SW 1271 (cell line): ENCODE results near the gene ENKUR.
A peak's percentile ranks its signal among the peaks of the same experiment; 100 is the strongest.
"Not testable (repeated sequence)": the region's sequence is repeated elsewhere in the genome, so short reads cannot be mapped to it uniquely, and the experiment has no call there.

Experiments
- DNase-seq, 2 experiments: peaks; one replicate each; lab custom pipeline; 2025; lab: John Stamatoyannopoulos, UW

Gene ENKUR

DNA sequence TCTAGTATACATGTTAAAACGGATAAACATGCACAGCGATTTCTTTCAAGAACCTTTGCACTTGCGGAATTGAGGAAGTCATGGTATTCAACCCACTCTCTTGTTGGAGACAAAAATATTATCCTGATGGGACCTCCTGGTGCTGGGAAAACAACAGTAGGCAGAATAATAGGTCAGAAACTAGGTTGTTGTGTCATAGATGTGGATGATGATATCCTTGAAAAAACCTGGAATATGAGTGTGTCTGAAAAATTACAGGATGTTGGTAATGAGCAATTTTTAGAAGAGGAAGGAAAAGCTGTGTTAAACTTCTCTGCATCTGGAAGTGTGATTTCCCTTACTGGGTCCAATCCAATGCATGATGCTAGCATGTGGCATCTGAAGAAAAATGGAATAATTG, 7.3 kb upstream of the ENKUR start:
- DNase-seq, result no peak

DNA sequence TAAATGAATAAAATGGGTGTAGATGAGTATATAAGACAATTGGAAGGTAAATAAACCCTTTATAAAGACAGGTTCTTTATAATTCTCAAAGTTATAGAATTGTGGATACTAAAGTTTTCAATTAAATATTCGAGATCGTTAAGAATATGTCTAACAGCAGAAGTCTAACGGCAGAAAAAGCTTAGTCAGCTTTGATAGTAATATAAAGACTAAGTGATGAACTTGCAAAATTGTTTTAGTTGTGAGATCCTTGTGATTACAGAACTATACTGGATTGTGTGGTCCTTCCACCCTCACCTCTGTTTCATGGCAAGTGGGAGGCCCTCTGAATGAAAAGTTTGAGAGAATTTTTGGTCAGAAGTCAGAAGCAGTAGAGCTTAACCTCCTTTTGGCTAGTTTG, 2.7 kb upstream of the ENKUR start:
- DNase-seq, result no peak

- no peak for DNase-seq
Measured at GRCh38 chr10:25017661-25018060, 1.7 kb upstream of the ENKUR start.

DNA sequence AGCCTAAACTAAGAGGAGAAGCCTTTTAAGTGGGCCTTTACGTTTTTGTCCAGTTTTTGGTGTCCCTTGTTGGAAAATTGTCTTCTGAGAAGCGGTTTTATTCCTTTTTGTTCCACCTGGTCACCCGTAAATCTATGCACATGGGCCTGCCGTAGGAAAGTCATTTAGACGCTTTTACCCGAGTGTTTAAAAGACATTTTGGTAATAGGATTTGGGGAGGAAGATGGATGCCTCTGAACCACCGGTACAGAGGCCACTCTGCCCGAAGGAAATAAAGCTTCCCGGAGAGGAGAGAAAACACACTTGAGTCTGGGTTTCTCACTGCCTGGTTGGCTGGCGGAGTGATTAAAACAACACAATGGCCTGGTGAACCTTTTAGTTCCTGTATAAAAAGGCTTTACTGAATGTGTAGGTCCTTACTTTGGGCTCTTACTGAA, 1.2 kb upstream of the ENKUR start:
- DNase-seq, result no peak

DNA sequence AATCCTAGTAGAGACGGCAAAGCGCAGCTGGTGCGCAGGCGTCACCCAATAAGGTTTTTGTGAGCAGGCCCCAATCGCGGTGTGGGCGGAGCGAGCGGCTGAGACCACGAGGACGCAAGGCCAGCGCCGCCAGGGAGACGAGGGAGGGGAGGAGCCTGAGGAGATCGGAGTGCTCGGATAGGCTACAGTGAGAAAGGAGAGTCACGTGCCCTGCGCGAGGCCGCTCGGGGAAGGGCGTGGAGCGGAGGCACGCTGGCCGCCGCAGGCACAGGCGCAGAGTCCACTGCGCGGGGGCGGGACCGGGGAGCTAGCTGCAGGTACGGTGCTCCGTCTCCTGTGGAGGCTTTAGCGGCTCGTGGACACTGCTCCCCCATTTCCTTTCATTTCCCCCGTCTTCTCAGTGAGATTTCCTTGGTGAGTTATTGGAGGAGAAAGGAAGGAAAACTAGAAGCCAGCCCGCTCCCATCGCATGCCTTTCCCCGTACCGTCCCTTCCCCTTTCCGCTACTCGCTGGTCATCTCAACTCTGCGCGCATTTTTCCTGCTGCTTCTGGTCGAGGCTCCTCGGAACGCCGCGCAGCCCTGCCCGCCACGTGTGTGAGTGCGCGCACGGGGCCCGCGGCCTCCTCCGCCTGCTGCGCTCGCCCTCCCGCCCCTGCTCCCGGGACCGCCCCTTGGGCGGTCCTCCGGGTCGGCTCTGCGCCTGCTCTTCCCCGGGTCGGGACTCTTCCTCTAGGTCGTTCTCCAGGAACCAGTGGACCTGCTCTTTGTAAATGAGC, 607 bp upstream of the ENKUR start, which contains the start of gene THNSL1:
THNSL1 (plus strand) TSS at position 237 of the 778 bp plus-strand sequence. CDS start 6,612 bp downstream, outside the sequence.
- DNase-seq, result peak; percentile 92 to 97

- no peak for DNase-seq
Measured at GRCh38 chr10:25014579-25014978, 1.4 kb downstream of the ENKUR start.

DNA sequence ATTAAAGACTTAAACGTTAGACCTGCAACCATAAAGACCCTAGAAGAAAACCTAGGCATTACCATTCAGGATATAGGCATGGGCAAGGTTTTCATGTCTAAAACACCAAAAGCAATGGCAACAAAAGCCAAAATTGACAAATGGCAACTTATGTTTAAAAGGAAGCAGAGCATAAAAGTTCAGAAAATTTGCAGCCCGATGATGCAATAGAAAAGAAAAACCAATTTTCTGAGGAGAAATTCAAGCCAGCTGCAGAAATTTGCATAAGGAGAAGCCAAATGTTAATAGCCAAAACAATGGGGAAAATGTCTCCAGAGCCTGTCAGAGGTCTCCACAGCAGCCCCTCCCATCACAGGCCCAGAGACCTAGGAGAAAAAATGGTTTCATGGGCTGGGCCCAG, 4.4 kb downstream of the ENKUR start:
- not testable (repeated sequence) for DNase-seq

DNA sequence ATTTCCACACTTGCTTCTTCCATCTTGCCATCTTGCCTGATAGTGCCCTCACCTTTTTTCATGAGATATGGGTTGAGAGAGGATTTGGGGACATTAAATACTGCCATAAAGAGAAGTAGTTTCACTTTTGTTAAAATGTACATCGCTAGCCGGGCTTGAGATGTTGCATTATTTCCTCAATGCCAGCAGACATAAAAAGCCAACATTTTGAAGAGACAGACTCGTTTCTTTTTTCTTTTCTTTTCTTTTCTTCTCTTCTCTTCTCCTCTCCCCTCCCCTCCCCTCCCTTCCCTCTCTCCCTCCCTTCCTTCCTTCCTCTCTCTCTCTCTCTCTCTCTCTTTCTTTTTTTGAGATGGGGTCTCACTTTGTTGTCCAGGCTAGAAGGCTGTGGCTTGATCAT, 17.9 kb downstream of the ENKUR start:
- DNase-seq, result no peak

GRCh38 chr10:24995072-24995471, 20.9 kb downstream of the ENKUR start:
- no peak for DNase-seq

DNA sequence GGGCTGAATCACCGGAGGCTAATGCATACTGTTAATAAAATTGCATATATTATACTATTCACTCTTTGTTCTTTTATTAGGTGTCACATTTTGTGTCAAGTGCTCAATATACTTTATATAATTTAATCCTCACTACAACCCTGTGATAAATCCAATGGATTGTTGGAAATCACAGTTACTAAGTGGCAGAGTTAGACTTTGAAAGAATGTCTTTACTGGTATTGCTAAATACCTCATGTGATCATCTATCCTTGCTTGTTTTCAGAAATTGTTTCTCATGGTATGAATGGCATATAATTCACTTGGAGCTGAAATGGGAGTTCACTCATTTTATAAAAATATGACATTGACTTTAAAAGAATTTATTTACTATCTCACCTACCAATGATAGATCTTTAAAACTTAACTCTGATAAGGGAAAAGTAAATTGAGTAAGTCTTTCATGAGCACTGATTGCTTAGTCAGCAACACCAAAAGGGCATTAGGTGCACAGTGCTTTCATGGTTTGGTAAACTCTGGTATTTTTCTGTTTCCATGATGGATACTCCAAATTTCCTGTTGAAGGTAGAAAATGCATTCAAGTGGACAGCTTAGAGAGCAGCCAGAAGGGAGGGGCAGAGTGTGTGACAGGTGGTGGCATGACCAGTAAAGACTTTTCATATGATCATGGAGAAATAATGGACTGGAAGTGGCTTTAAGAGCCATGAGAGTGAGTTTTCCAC, 22.6 kb downstream of the ENKUR start:
- no peak for DNase-seq

DNA sequence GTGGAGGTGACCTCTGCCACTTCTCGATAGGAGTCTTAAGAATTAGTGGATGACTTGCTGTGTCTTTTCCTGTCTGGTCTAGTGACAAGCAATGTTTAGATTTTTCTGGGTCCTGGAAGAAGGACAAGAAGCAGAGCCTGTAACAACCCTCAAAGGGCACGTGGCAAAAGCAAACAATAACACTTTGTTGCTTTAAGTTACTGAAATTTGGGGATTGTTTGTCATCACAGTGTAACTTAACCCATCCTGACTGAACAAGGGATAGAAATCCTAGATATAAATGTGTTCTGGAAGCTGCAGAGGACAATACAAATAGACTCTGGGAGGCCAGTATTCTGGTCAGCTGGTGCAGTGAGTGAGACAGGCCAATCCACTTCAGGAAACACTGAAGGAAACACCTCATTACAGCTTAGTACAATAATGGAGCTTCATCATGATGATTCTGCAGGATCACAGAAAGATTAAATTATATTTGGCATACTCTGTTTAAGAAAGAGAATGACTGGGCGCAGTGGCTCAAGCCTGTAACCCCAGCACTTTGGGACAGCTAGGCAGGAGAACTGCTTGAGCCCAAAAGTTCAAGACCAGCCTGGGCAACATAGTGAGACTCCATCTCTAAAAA, 23.3 kb downstream of the ENKUR start:
- DNase-seq, result no peak

DNA sequence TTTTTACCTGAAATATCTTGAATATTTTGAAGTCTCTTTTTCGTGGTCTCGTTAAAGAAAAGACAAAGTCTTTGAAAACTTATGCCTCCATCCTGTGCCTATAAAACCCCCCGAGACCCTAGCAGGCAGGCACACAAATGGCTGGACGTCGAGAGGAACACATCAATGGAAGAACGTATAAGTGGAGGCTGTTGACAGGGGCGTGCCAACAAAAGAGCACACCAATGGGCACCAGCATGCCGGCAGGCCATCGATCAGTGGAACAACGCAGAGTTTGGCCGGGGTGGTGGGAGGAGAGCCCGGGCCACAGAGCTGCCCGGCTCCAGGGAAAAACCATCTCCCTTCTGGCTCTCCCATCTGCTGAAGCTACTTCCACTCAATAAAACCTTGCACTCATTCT, 24.7 kb downstream of the ENKUR start:
- DNase-seq, result no peak

DNA sequence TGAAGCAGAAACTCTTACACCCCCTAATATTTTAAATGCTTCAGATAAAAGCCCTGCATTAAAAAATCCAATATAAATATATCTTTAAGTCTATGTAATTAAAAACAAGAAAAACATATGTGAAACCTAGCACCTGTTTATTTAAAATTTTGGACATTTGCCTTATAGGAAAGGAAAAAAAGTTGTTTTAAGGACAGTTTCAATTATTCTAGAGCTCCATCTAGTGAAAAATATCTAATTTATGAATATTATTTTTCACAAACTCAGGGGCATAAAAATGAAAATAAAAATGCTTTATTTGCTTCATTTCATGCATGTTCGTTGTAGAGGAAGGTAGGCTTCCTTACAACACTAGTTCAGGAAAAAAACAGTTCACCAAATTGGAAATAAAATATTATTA, 26.1 kb downstream of the ENKUR start:
- DNase-seq, result no peak

DNA sequence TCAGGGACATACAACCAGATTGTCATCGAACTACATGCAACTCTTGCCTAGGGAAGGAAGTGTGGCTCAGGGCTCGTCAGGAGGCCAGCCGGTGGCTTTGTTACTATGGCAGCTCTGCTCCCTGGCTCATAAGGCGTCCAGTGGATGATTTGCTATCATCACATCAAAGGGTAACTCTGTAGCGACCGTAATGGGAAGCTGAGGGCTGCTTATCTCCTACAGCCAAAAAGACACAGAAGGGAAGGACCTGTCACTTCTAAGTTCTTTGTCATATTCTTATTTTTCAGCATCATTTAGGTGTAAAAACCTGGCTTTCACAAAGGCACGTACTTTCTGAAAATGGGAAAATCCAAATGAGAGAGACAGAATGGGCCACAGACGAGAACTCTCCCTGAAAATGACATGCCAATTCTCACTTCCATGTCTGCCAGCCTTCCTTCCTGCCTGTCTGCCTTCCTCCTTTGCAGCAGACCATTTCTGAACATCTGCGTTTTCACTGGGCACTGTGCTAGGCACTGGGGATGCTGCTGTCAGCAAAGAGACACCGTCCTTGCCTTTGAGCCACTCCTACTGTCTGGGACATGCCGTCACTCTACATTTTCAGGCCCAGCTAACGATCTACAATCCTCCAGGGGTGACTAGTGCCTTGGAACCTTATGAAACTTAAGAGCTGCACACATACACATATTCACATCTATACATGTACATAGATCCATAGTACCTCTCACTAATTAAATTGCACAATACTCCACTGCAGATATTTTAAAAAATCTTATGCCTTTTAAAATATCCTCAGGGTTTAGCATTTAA, 26.9 kb downstream of the ENKUR start:
- DNase-seq, result no peak

GRCh38 chr10:24984906-24985305, 31.1 kb downstream of the ENKUR start:
- no peak for DNase-seq

DNA sequence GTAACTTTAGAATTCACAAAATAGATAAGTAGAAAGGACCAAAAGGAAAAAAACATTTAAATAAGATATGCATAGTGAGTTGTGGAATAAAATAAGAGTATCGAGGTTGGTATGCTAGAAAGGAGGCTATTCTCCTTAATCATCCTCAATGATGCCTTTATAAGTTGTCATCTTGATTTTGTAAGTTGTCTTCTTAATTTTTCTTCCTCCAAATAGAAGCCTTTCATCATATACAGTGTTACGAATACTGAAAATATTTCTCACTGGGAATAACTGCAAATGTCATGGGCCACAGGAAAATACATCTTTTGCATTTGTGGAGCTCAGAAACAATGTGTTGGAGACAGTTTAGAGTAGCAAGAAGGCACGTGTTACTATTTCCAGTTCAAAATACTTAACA, 32.0 kb downstream of the ENKUR start:
- DNase-seq, result no peak

- DNase-seq, result no peak
Measured at GRCh38 chr10:24983130-24983529, 32.8 kb downstream of the ENKUR start.

DNA sequence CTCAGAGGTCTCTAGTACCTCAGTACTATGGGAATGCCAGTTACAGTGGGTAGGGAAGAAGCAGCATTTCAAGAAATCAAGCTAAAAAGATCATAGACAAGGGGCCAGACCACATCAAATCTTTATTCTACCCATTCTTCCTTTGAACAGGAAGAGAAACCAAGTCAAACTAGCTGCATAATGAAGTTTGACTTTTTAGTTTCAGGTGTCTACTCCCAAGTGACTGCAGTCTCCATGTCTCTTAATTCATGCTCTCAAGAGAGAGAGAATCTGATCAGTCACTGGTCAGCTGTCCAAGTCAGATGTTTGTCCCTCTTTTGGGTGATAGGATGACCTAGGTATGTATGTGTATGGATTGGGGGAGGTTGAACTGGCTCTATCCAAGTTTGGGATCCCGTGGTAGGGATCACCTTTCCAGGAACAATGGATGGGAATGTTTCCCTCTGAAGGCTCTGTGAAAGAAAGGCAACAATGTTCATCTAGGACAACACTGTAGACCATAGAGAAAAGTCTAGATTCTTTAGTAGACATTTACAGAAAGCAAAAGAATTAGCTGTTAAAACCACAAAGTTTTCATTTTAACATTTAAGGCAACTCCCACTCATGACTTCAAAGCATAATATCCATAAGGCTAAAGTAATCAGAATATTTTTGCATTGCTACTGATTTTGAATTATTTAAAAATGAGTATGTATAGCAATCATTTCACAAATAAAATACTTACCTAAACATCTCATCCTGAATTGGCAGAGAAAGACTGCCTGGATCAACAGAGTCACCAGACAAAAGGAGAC, 33.4 kb downstream of the ENKUR start:
- no peak for DNase-seq

DNA sequence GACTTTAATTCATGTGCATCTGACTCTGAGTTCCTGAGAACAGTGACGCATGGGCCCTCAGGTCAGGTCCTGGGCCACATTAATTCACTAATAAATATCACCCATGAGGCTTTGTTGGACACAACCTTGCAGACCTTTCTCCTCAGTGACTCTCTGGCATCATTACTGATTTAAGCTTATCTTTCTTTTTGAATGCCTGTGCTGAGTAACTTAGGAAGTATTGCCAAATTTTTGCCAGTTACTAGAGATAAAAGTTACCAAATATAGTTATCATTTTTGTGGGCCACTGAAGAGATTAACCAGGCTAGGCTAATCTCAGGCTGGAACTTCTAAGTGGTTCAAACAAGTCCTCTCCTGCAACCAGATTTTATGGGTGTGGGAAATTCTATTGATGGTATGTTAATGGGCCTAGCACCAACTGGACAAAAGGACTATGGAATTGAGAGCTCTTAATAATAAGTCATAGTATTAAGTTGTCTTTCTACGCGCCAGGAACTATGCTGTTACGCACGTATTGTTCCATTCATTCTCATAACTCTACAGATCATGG, 34.7 kb downstream of the ENKUR start:
- DNase-seq, result no peak

DNA sequence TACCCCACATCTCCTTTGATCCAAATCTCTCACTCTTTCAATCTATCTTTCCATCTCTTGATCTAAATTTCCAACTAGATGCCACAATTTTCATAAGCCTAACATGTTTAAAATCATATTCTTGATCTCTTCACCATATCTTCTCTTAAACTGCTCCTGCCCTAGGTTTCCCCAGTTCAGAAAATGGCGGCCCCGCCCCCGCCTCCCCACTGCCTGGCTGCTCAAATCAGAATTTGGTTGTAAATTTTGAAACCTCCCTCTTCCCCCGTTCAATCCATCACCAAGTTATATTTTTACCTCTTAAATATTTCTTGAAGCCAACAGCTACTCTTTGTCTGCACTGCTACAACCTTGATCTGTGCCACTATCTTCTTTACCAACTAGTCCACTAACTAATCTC, 36.3 kb downstream of the ENKUR start:
- no peak for DNase-seq

DNA sequence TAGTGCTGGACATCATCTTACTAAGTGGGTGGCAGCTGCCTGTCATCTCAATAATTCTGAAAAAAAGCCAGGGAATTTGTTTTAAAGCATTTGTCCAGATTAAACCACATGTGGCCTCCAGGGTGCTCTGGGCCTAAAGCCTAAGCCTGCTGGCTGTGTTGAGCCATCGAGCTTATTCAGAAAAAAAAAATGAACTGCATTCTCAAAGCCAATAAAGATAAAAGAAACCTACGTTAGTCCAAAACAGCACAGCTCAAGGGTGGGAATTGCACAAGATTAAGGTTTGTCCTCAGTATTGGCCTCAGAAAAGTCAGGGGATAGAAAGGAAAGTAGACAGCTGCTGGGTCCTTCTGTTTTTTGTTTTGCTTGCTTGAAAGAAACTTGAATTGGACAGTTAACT, 41.0 kb downstream of the ENKUR start:
- no peak for DNase-seq
